GM19025 (cell line): ENCODE measurements around the gene GRK1.

ENCODE experiments used
- ATAC-seq: cut with Tn5 transposase; IDR thresholded peaks from one replicate; pipeline ENCODE4 v1.9.1; 2021; ENCODE audit warnings: mild to moderate bottlenecking, low read depth, moderate library complexity; ENCODE audit not compliant: unreplicated experiment

The GRK1 gene

GRCh38 chr13:113647351-113648215 lies 19.4 kb upstream of the GRK1 start:
- no peak for ATAC-seq

GRCh38 chr13:113648216-113648610 lies 18.8 kb upstream of the GRK1 start:
- ATAC-seq, result no peak

- ATAC-seq, result no peak
These were observed 17.8 kb upstream of the GRK1 start for GRCh38 chr13:113649212-113649611.

GRCh38 chr13:113650275-113650674 lies 16.7 kb upstream of the GRK1 start:
- no peak for ATAC-seq

- ATAC-seq, result no peak
These were observed 16.3 kb upstream of the GRK1 start for GRCh38 chr13:113650731-113651148.

- ATAC-seq, result no peak
These were observed 15.3 kb upstream of the GRK1 start for GRCh38 chr13:113651511-113652403.

GRCh38 chr13:113652404-113653263 lies 14.4 kb upstream of the GRK1 start:
- no peak for ATAC-seq

GRCh38 chr13:113653264-113654174 lies 13.5 kb upstream of the GRK1 start:
- ATAC-seq, result no peak

GRCh38 chr13:113654175-113654560 lies 12.9 kb upstream of the GRK1 start:
- ATAC-seq, result no peak

- ATAC-seq, result no peak
These were observed 12.3 kb upstream of the GRK1 start for GRCh38 chr13:113654591-113655345.

GRCh38 chr13:113655346-113656002 lies 11.5 kb upstream of the GRK1 start:
- ATAC-seq, result no peak

GRCh38 chr13:113656003-113656588 lies 10.9 kb upstream of the GRK1 start:
- ATAC-seq, result no peak

- no peak for ATAC-seq
These were observed 10.0 kb upstream of the GRK1 start for GRCh38 chr13:113656831-113657671.

- no peak for ATAC-seq
These were observed 8.9 kb upstream of the GRK1 start, which contains the start of gene ATP4B for GRCh38 chr13:113657851-113658741. Gene ATP4B, minus strand, starts transcription at chr13:113658198. Its CDS starts 54 bp downstream, at chr13:113658144.

GRCh38 chr13:113658836-113659235 lies 8.2 kb upstream of the GRK1 start:
- no peak for ATAC-seq

- no peak for ATAC-seq
These were observed 7.7 kb upstream of the GRK1 start for GRCh38 chr13:113659337-113659736.
